Stomach smooth muscle (tissue), 2 donors: ENCODE measurements around the gene CNTN2.

Experiments
- H3K27ac ChIP-seq: one replicate; pipeline ENCODE4 v1.7.0; 2013; ENCODE audit warnings: mild to moderate bottlenecking, low read length, inconsistent platforms
- H3K27me3 ChIP-seq, 2 donors: one replicate each; pipeline ENCODE4 v1.7.0; 2013; ENCODE audit warnings: low read length in 2 of 2; ENCODE audit not compliant: insufficient read depth in 2 of 2, control insufficient read depth in 1 of 2
- H3K36me3 ChIP-seq, 2 donors: one replicate each; pipeline ENCODE4 v1.7.0; 2013; ENCODE audit warnings: low read length in 2 of 2; ENCODE audit not compliant: control insufficient read depth in 2 of 2, insufficient read depth in 2 of 2
- H3K4me1 ChIP-seq: one replicate; pipeline ENCODE4 v1.7.0; 2013; ENCODE audit warnings: low read length; ENCODE audit not compliant: control insufficient read depth, insufficient read depth
- H3K4me3 ChIP-seq, 2 donors: one replicate each; pipeline ENCODE4 v1.7.0; 2013; ENCODE audit warnings: low read length in 2 of 2
- H3K9ac ChIP-seq, 2 donors: one replicate each; pipeline ENCODE4 v1.7.0; 2013; ENCODE audit warnings: low read length in 2 of 2, mild to moderate bottlenecking in 1 of 2
- H3K9me3 ChIP-seq, 2 donors: one replicate each; pipeline ENCODE4 v1.7.0; 2013; ENCODE audit warnings: low read length in 2 of 2; ENCODE audit not compliant: control insufficient read depth in 2 of 2
- donor health status: healthy.
- donor health status: Pancreatic carcinoma.

CNTN2 gene

GRCh38 chr1:205008896-205009295 lies 34.1 kb upstream of the CNTN2 start:
- H3K9ac ChIP-seq: no peak overlapping the region
- peaks cover 4% of the 10 kb centered on the region for H3K4me1 ChIP-seq
- no peak overlapping the region for H3K27ac ChIP-seq
- H3K9me3 ChIP-seq: no peaks in the 10 kb centered on the region
- H3K4me3 ChIP-seq: no peak overlapping the region
- H3K27me3 ChIP-seq: no peaks in the 10 kb centered on the region
- peaks cover 15 to 19% of the 10 kb centered on the region in 2 donors for H3K36me3 ChIP-seq

- Histone ChIP-seq H3K4me3 (no peak overlapping the region), H3K27me3 (no peaks in the 10 kb centered on the region), H3K27ac (no peak overlapping the region), H3K4me1 (peaks cover 6% of the 10 kb centered on the region), H3K36me3 (peaks cover 8 to 16% of the 10 kb centered on the region in 2 donors), H3K9ac (no peak overlapping the region), H3K9me3 (no peaks in the 10 kb centered on the region)
Measured at GRCh38 chr1:205009670-205010069, 33.3 kb upstream of the CNTN2 start.

GRCh38 chr1:205012391-205013140 lies 30.4 kb upstream of the CNTN2 start:
- H3K36me3 ChIP-seq: peaks cover 21 to 23% of the 10 kb centered on the region in 2 donors
- H3K9ac ChIP-seq: no peak overlapping the region
- no peaks in the 10 kb centered on the region for H3K9me3 ChIP-seq
- H3K4me3 ChIP-seq: no peak overlapping the region
- H3K4me1 ChIP-seq: peaks cover 6% of the 10 kb centered on the region
- no peak overlapping the region for H3K27ac ChIP-seq
- H3K27me3 ChIP-seq: no peaks in the 10 kb centered on the region

- Histone ChIP-seq H3K36me3 (peaks cover 33% of the 10 kb centered on the region in 2 donors), H3K4me1 (peaks cover 6% of the 10 kb centered on the region), H3K27me3 (no peaks in the 10 kb centered on the region), H3K9ac (no peak overlapping the region), H3K4me3 (no peak overlapping the region), H3K27ac (no peak overlapping the region), H3K9me3 (no peaks in the 10 kb centered on the region)
Measured at GRCh38 chr1:205013683-205014367, 29.2 kb upstream of the CNTN2 start.

- Histone ChIP-seq H3K27ac (no peak overlapping the region), H3K36me3 (peaks cover 34 to 40% of the 10 kb centered on the region in 2 donors), H3K4me3 (no peak overlapping the region), H3K9ac (no peak overlapping the region), H3K9me3 (no peaks in the 10 kb centered on the region), H3K4me1 (peaks cover 6% of the 10 kb centered on the region), H3K27me3 (no peaks in the 10 kb centered on the region)
Measured at GRCh38 chr1:205014783-205015182, 28.2 kb upstream of the CNTN2 start.

GRCh38 chr1:205015241-205015640 lies 27.8 kb upstream of the CNTN2 start:
- Histone ChIP-seq H3K27me3 (no peaks in the 10 kb centered on the region), H3K9ac (no peak overlapping the region), H3K36me3 (peaks cover 33 to 44% of the 10 kb centered on the region in 2 donors), H3K4me3 (no peak overlapping the region), H3K27ac (no peak overlapping the region), H3K4me1 (peaks cover 6% of the 10 kb centered on the region), H3K9me3 (no peaks in the 10 kb centered on the region)

- Histone ChIP-seq H3K27ac (no peak overlapping the region), H3K27me3 (no peaks in the 10 kb centered on the region), H3K9me3 (no peaks in the 10 kb centered on the region), H3K4me1 (peaks cover 6% of the 10 kb centered on the region), H3K4me3 (no peak overlapping the region), H3K9ac (no peak overlapping the region), H3K36me3 (peaks cover 33 to 45% of the 10 kb centered on the region in 2 donors)
Measured at GRCh38 chr1:205016075-205016474, 26.9 kb upstream of the CNTN2 start.

- Histone ChIP-seq H3K4me1 (peaks cover 6% of the 10 kb centered on the region), H3K27me3 (no peaks in the 10 kb centered on the region), H3K36me3 (peaks cover 33 to 45% of the 10 kb centered on the region in 2 donors), H3K9ac (no peak overlapping the region), H3K27ac (no peak overlapping the region), H3K4me3 (no peak overlapping the region), H3K9me3 (no peaks in the 10 kb centered on the region)
Measured at GRCh38 chr1:205016584-205016983, 26.4 kb upstream of the CNTN2 start.

- H3K9ac ChIP-seq: no peak overlapping the region
- no peaks in the 10 kb centered on the region for H3K9me3 ChIP-seq
- no peak overlapping the region for H3K27ac ChIP-seq
- peaks cover 33 to 45% of the 10 kb centered on the region in 2 donors for H3K36me3 ChIP-seq
- no peaks in the 10 kb centered on the region for H3K27me3 ChIP-seq
- no peak overlapping the region for H3K4me3 ChIP-seq
- H3K4me1 ChIP-seq: peaks cover 6% of the 10 kb centered on the region
Measured at GRCh38 chr1:205017001-205017400, 26.0 kb upstream of the CNTN2 start.

- Histone ChIP-seq H3K9ac (no peak overlapping the region), H3K9me3 (no peaks in the 10 kb centered on the region), H3K4me1 (peaks cover 6% of the 10 kb centered on the region), H3K27me3 (no peaks in the 10 kb centered on the region), H3K4me3 (no peak overlapping the region), H3K27ac (no peak overlapping the region), H3K36me3 (peaks cover 33 to 41% of the 10 kb centered on the region in 2 donors)
Measured at GRCh38 chr1:205017766-205018165, 25.2 kb upstream of the CNTN2 start.

GRCh38 chr1:205018381-205018780 lies 24.6 kb upstream of the CNTN2 start:
- Histone ChIP-seq H3K9ac (no peak overlapping the region), H3K9me3 (no peaks in the 10 kb centered on the region)

More at GRCh38 chr1:205018381-205018780, 24.6 kb upstream of the CNTN2 start:
- Histone ChIP-seq H3K36me3 (peaks cover 33 to 41% of the 10 kb centered on the region in 2 donors), H3K27ac (no peak overlapping the region), H3K4me3 (no peak overlapping the region), H3K27me3 (no peaks in the 10 kb centered on the region), H3K4me1 (peaks cover 6% of the 10 kb centered on the region)
